ENCODE measurements around the gene ABO.
A peak's percentile ranks its signal among the peaks of the same experiment; 100 is the strongest.

ABO gene

DNA sequence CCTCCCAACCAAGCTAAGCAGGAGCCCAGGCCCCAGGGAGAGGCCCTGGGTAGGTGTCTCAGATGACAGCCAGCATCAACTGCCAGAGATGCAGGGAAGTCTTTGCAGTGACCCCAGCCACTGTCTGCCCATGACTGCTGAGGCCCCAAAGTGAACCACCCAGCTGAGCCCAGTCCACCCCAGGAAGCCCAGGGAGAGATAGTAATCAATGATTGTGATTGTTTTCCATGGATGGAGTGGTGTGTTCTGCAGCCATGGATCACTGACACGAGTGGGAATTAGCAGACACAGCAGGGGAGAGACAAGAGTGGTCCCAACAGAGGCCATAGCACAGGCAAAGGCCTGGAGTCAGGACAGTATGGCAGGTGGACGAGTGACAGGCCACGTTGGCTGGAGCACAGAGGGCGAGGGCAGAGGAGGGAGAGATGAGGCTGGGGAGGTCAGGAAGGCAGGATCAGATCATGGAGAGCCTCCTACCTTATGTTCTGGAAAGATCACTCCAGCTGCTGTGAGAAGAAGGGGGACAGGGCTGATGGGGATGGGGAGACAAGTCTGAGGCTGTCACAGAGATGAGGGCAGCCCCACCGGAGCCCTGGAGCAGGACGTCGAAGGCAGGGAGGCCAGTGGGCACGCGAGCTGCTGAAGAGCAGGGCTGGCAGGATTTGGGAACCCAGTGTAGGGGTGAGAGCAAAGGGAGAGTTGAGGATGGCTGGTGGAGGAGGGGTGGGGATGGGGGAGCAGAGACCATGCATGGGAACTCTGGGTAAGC lies 14.5 kb downstream of the ABO start:
- Histone ChIP-seq H3K4me3 (ENCODE audit: low read depth, low read length) (no peak overlapping the region), H3K36me3 (no peaks in the 10 kb centered on the region), H3K27me3 (peaks cover 25% of the 10 kb centered on the region), H3K9me3 (no peaks in the 10 kb centered on the region), H3K4me1 (no peaks in the 10 kb centered on the region)
- TF ChIP-seq, protein P1, sequence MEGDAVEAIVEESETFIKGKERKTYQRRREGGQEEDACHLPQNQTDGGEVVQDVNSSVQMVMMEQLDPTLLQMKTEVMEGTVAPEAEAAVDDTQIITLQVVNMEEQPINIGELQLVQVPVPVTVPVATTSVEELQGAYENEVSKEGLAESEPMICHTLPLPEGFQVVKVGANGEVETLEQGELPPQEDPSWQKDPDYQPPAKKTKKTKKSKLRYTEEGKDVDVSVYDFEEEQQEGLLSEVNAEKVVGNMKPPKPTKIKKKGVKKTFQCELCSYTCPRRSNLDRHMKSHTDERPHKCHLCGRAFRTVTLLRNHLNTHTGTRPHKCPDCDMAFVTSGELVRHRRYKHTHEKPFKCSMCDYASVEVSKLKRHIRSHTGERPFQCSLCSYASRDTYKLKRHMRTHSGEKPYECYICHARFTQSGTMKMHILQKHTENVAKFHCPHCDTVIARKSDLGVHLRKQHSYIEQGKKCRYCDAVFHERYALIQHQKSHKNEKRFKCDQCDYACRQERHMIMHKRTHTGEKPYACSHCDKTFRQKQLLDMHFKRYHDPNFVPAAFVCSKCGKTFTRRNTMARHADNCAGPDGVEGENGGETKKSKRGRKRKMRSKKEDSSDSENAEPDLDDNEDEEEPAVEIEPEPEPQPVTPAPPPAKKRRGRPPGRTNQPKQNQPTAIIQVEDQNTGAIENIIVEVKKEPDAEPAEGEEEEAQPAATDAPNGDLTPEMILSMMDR (IDR thresholded peaks at IDR 0.05; ENCODE audit: low read depth, low read length) = no peak
- no peak for DNase-seq

DNA sequence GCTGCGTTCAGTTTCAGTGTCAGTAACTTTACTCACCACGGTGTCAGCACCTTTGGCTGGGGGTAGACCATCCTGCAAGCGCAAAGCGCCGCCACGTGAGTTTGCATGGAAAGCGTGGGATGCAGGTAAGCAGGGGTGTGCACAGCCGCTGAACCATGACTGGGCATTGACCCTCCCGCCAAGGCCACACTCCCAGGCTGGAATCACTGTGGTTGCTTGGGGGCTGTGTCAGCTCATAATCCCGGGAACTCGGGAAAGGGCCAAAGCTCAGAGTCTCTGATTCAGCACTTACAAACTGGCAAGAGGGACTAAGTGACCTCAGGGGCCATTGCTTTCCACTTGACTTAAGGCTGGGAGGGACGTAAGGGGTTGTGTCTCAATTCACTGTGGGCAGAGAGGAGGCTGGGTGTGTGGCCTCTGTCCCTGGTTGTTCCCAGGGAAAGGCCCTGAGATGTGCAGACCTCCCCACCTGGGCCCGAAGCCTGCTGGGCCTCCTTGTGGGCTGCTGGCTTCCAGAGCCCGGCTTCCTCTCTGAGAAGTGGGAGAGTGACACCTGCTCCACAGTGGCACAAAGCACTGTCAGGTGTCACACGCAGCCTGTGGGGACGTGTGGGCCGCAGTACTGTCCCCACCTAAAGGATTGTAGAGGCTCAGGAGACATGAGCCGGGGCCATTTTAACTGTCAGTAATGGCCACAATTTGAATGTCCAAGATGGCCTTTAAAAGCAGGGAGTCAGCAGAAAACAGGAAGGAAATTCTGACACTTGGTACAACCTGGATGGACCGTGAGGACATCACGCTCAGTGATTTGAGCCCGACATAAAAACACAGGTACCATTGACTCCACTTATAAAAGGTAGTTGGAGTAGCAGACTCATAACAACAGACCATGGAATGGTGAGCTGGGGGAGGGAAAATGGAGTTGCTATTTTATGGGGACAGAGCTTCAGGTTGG lies 16.7 kb downstream of the ABO start:
- Histone ChIP-seq H3K9me3 (no peaks in the 10 kb centered on the region), H3K36me3 (no peaks in the 10 kb centered on the region), H3K27me3 (peaks cover 6% of the 10 kb centered on the region), H3K4me3 (ENCODE audit: low read depth, low read length) (no peak overlapping the region), H3K4me1 (no peaks in the 10 kb centered on the region)
- TF ChIP-seq, protein P1 (IDR thresholded peaks at IDR 0.05; ENCODE audit: low read depth, low read length) = no peak
- DNase-seq = no peak

DNA sequence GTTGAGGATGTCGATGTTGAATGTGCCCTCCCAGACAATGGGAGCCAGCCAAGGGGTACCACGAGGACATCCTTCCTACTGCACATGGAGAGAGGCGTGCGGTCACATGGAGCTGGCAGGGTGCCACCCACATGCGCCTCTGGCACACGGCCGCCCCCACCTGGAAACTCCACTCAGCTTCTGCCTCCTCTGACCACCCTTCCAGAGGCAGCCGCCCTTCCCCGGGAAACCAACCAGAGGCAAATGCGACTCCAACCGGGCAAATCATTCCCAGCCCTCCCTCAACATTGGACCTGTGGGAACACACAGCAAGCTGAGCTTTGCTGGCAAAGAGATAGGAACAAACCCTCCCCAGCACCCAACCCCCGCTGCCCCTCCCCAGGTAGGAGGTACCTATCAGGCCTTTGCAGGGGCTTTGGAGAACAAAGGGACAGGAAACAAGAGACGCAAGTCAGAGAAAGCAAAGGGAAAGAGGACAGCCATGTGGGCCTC lies 17.5 kb downstream of the ABO start:
- Histone ChIP-seq H3K27me3 (peaks cover 4% of the 10 kb centered on the region; the same call in 1 of the 2 replicates), H3K36me3 (no peaks in the 10 kb centered on the region), H3K9me3 (no peaks in the 10 kb centered on the region), H3K4me3 (ENCODE audit: low read depth, low read length) (no peak overlapping the region), H3K4me1 (no peaks in the 10 kb centered on the region)
- TF ChIP-seq, protein P1 (IDR thresholded peaks at IDR 0.05; ENCODE audit: low read depth, low read length) = no peak
- peak; percentile 41 for DNase-seq

DNA sequence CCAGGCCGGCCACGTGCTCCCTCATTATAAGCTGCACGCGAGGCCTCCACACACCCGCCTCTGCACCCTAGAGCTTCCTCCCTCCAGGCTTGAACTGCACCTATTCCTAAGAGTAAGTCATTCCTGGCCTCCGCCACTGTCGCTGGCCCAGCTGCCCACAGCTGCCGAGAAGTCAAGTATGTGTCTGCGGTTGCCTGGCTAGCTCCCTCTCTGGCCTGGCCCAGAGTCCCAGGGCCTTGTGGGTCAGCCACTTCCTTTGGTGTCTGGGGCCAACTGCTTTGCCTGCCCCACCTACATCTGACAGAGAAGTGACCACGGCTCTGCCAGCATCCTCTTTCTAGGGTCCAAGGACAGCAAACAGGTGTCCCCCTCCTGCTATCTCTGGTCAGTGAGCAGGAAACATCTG lies 18.3 kb downstream of the ABO start:
- Histone ChIP-seq H3K9me3 (no peaks in the 10 kb centered on the region), H3K27me3 (peaks cover 4% of the 10 kb centered on the region; the same call in 1 of the 2 replicates), H3K4me3 (ENCODE audit: low read depth, low read length) (no peak overlapping the region), H3K36me3 (no peaks in the 10 kb centered on the region), H3K4me1 (no peaks in the 10 kb centered on the region)
- no peak for DNase-seq
- TF ChIP-seq, protein P1 (IDR thresholded peaks at IDR 0.05; ENCODE audit: low read depth, low read length) = no peak

DNA sequence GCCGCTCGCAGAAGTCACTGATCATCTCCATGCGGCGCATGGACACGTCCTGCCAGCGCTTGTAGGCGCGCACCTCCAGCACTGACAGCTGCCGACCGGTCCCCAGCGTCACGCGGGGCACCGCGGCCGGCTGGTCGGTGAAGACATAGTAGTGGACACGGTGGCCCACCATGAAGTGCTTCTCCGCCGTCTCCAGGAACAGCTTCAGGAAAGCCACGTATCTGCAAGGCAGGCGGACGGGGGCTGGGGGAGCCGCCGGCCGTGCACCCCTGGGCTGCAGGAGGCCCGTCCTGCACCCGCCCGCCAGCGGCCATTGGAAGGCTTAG lies 18.9 kb downstream of the ABO start:
- no peak for DNase-seq
- Histone ChIP-seq H3K4me3 (ENCODE audit: low read depth, low read length) (no peak overlapping the region), H3K36me3 (no peaks in the 10 kb centered on the region), H3K4me1 (no peaks in the 10 kb centered on the region), H3K9me3 (no peaks in the 10 kb centered on the region), H3K27me3 (no peaks in the 10 kb centered on the region)
- TF ChIP-seq, protein P1 (IDR thresholded peaks at IDR 0.05; ENCODE audit: low read depth, low read length) = no peak
